Neural crest cell (in vitro differentiated cells): ENCODE results near the gene RNMT. TPM values are rescaled to one million over a fixed set of nuclear protein-coding genes. Genes with fewer than 3 reads are reported as not detected.

Source experiments
- DNase-seq: peaks from one replicate; pipeline ENCODE4 v3.0.0; 2021; ENCODE audit warnings: low read depth, mixed read lengths, low spot score
- H3K27ac Mint-ChIP-seq: one replicate; pipeline ENCODE4 v1.8.0; 2021; ENCODE audit warnings: mild to moderate bottlenecking, mixed read lengths; ENCODE audit not compliant: unreplicated experiment
- H3K27me3 Mint-ChIP-seq: 2 replicates; pipeline ENCODE4 v1.8.0; 2021; ENCODE audit warnings: low read depth, mild to moderate bottlenecking, mixed read lengths
- H3K36me3 Mint-ChIP-seq: 2 replicates; pipeline ENCODE4 v1.8.0; 2021; ENCODE audit warnings: low read depth, mild to moderate bottlenecking, mixed read lengths
- H3K4me1 Mint-ChIP-seq: 2 replicates; pipeline ENCODE4 v1.8.0; 2021; ENCODE audit warnings: mixed read lengths
- H3K4me3 Mint-ChIP-seq: one replicate; pipeline ENCODE4 v1.8.0; 2021; ENCODE audit warnings: mild to moderate bottlenecking, mixed read lengths
- H3K9me3 Mint-ChIP-seq: 2 replicates; pipeline ENCODE4 v1.8.0; 2021; ENCODE audit warnings: mixed read lengths
- CTCF ChIP-seq: fragments of 200-600 bp; sonication (generic); conservative IDR thresholded peaks from 2 replicates; pipeline ENCODE4 v1.5.0; 2021; ENCODE audit warnings: antibody characterized with exemption, mild to moderate bottlenecking
- total RNA-seq: library from RNA; stranded (reverse); gene quantifications from 2 replicates; pipeline ENCODE4 v1.2.1, GENCODE V29; 2021

The RNMT gene
- total RNA-seq, 1 donor from 2014 or later = 35.8 TPM

DNA sequence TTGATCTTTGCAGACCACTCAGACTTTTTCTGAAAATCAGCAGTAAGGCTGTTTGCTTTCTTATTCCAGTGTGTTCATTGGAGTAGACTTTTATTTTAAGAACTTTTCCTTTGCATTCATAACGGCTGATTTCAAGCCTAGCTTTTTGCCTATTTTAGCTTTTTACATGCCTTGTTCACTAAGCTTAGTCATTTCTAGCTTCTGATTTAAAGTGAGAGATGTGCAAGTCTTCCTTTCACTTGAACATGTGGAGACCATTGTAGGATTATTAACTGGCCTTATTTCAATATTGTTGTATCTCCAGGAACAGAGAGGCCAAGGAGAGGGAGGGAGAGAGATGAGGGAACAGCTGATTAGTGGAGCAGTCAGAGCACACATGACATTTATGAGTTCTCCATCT is 32.1 kb downstream of the RNMT start:
- H3K4me1 Mint-ChIP-seq = no peaks in the 10 kb centered on the region
- H3K27ac Mint-ChIP-seq = no peak overlapping the region
- no peaks in the 10 kb centered on the region for H3K9me3 Mint-ChIP-seq
- H3K27me3 Mint-ChIP-seq = no peaks in the 10 kb centered on the region
- TF ChIP-seq CTCF = no peak
- H3K4me3 Mint-ChIP-seq = no peak overlapping the region
- H3K36me3 Mint-ChIP-seq = peaks cover 56% of the 10 kb centered on the region
- no peak for DNase-seq

GRCh38 chr18:13760047-13760446 is 33.6 kb downstream of the RNMT start:
- peaks cover 65% of the 10 kb centered on the region for H3K36me3 Mint-ChIP-seq
- no peaks in the 10 kb centered on the region for H3K4me1 Mint-ChIP-seq
- no peak for DNase-seq
- H3K4me3 Mint-ChIP-seq = no peak overlapping the region
- H3K27ac Mint-ChIP-seq = no peak overlapping the region
- no peak for TF ChIP-seq CTCF
- no peaks in the 10 kb centered on the region for H3K27me3 Mint-ChIP-seq
- peaks cover 5% of the 10 kb centered on the region for H3K9me3 Mint-ChIP-seq

GRCh38 chr18:13762690-13763439 is 36.4 kb downstream of the RNMT start:
- Mint-ChIP-seq H3K27ac (no peak overlapping the region), H3K4me1 (no peaks in the 10 kb centered on the region), H3K27me3 (no peaks in the 10 kb centered on the region), H3K4me3 (no peak overlapping the region), H3K36me3 (peaks cover 42% of the 10 kb centered on the region), H3K9me3 (peaks cover 18% of the 10 kb centered on the region)
- no peak for DNase-seq
- TF ChIP-seq CTCF = no peak

DNA sequence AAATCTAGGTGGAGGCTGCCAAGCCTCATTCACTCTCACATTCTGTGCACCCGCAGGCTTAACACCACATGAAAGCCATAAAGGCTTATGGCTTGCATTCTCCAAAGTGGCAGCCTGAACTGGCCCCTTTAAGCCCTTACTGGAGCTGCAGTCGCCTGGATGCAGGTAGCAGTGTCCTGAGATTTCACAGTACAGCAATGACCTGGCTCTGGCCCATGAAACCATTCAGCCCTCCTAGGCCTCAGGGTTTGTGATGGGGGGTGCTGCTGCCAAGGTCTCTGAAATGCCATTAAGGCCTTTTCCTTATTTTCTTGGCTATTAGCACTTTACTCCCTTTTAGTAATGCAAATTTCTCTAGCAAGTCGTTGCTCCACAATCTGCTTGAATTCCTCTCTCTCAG is 48.6 kb downstream of the RNMT start:
- no peaks in the 10 kb centered on the region for H3K4me1 Mint-ChIP-seq
- peaks cover 17% of the 10 kb centered on the region for H3K9me3 Mint-ChIP-seq
- TF ChIP-seq CTCF = no peak
- peaks cover 2% of the 10 kb centered on the region for H3K36me3 Mint-ChIP-seq
- DNase-seq = no peak
- peaks cover 14% of the 10 kb centered on the region for H3K27me3 Mint-ChIP-seq
- H3K27ac Mint-ChIP-seq = no peak overlapping the region
- no peak overlapping the region for H3K4me3 Mint-ChIP-seq

DNA sequence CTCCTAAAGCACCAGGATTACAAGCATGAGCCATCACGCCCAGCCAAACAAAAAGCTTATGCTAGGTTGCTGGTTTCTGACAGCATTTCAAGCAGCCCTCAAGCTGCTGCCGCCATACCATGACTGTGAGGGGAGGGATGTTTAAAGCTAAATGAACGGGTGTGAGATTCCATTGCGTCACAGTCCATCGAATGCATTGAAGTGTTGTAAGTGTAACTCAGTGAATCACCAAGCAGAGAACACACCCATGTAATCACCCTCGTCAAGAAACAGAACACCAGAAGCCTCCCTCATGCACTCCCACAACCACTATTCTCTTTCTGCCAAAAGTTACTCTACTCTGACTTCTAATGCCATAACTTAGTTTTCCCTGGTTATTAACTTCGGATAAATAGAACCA is 64.7 kb downstream of the RNMT start:
- Mint-ChIP-seq H3K4me3 (no peak overlapping the region), H3K27me3 (peaks cover 34% of the 10 kb centered on the region), H3K4me1 (no peaks in the 10 kb centered on the region), H3K27ac (no peak overlapping the region), H3K9me3 (peaks cover 2% of the 10 kb centered on the region), H3K36me3 (no peaks in the 10 kb centered on the region)
- no peak for TF ChIP-seq CTCF
- DNase-seq = no peak
